ENCODE results near the gene RNF112. TPM values are rescaled to one million over a fixed set of nuclear protein-coding genes. Genes with fewer than 3 reads are reported as not detected.
"Not testable (repeated sequence)": the region's sequence is repeated elsewhere in the genome, so short reads cannot be mapped to it uniquely, and the experiment has no call there.

Gene RNF112
- total RNA-seq, 3 donors from 2014 or later (not counting 1 experiment from before 2014, with no cell fraction given): 1.0 to 5.1 (median 5.0) TPM

- peak overlapping the region; percentile 21 for H3K4me3 Mint-ChIP-seq
- ATAC-seq: no peak
- no peak for DNase-seq
- H3K27ac Mint-ChIP-seq: no peak overlapping the region
- no peaks in the 10 kb centered on the region for H3K9me3 ChIP-seq (ENCODE audit: control insufficient read depth, insufficient read depth, low read length)
- WGBS (ENCODE audit: insufficient coverage): 89% methylated on average over 3 of the region's 3 CpGs
- H3K4me1 Mint-ChIP-seq: peaks cover 19 to 30% of the 10 kb centered on the region in 2 donors
- no peaks in the 10 kb centered on the region for H3K9me3 Mint-ChIP-seq
- no peak overlapping the region for H3K4me3 ChIP-seq (ENCODE audit: low read length)
- intact Hi-C loops (cut with micrococcal nuclease): no loop called here
- no peaks in the 10 kb centered on the region for H3K36me3 Mint-ChIP-seq
- H3K4me1 ChIP-seq (ENCODE audit: control insufficient read depth, insufficient read depth, low read length): peaks cover 31% of the 10 kb centered on the region
- H3K27me3 ChIP-seq (ENCODE audit: control insufficient read depth, insufficient read depth, low read length): no peaks in the 10 kb centered on the region
- no peaks in the 10 kb centered on the region for H3K27me3 Mint-ChIP-seq (ENCODE audit: low read depth in 2 of 2)
- TF ChIP-seq, protein P1, sequence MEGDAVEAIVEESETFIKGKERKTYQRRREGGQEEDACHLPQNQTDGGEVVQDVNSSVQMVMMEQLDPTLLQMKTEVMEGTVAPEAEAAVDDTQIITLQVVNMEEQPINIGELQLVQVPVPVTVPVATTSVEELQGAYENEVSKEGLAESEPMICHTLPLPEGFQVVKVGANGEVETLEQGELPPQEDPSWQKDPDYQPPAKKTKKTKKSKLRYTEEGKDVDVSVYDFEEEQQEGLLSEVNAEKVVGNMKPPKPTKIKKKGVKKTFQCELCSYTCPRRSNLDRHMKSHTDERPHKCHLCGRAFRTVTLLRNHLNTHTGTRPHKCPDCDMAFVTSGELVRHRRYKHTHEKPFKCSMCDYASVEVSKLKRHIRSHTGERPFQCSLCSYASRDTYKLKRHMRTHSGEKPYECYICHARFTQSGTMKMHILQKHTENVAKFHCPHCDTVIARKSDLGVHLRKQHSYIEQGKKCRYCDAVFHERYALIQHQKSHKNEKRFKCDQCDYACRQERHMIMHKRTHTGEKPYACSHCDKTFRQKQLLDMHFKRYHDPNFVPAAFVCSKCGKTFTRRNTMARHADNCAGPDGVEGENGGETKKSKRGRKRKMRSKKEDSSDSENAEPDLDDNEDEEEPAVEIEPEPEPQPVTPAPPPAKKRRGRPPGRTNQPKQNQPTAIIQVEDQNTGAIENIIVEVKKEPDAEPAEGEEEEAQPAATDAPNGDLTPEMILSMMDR (IDR thresholded peaks at IDR 0.05): no peak
- H3K36me3 ChIP-seq (ENCODE audit: control insufficient read depth, insufficient read depth, low read length): no peaks in the 10 kb centered on the region
- H3K27ac ChIP-seq (ENCODE audit: low read length): no peak overlapping the region
These were observed 49.7 kb downstream of the RNF112 start for GRCh38 chr17:19460700-19461099.

DNA sequence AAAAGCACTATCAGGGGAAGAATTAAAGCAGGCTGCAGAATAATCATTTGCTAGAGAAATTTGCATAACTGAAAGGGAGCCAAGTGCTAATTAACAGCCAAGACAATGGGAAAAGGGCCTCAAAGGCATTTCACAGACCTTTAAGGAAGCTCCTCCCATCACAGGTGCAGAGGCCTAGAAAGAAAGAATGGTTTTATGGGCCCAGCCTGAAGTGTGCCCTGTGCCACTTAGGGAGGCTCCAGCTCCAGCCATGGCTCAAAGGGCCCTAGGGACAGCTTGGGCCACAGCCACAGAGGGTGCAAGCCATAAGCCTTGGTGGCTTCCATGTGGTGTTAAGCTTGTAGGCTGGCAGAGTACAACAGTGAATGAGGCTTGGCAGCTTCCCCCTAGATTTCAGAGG is 50.1 kb downstream of the RNF112 start:
- Histone ChIP-seq H3K4me3 (ENCODE audit: low read length) (no peak overlapping the region), H3K4me1 (ENCODE audit: control insufficient read depth, insufficient read depth, low read length) (peaks cover 31% of the 10 kb centered on the region), H3K27me3 (ENCODE audit: control insufficient read depth, insufficient read depth, low read length) (no peaks in the 10 kb centered on the region), H3K9me3 (ENCODE audit: control insufficient read depth, insufficient read depth, low read length) (no peaks in the 10 kb centered on the region), H3K36me3 (ENCODE audit: control insufficient read depth, insufficient read depth, low read length) (no peaks in the 10 kb centered on the region), H3K27ac (ENCODE audit: low read length) (peak overlapping the region; percentile 3)
- no peaks in the 10 kb centered on the region for H3K9me3 Mint-ChIP-seq
- no peaks in the 10 kb centered on the region for H3K27me3 Mint-ChIP-seq (ENCODE audit: low read depth in 2 of 2)
- intact Hi-C loops (cut with micrococcal nuclease): no loop called here
- peaks cover 19 to 30% of the 10 kb centered on the region in 2 donors for H3K4me1 Mint-ChIP-seq
- H3K36me3 Mint-ChIP-seq: no peaks in the 10 kb centered on the region
- DNase-seq: no peak
- no peak overlapping the region for H3K27ac Mint-ChIP-seq
- H3K4me3 Mint-ChIP-seq: no peak overlapping the region
- no peak for ATAC-seq
- TF ChIP-seq, protein P1 (IDR thresholded peaks at IDR 0.05): no peak

DNA sequence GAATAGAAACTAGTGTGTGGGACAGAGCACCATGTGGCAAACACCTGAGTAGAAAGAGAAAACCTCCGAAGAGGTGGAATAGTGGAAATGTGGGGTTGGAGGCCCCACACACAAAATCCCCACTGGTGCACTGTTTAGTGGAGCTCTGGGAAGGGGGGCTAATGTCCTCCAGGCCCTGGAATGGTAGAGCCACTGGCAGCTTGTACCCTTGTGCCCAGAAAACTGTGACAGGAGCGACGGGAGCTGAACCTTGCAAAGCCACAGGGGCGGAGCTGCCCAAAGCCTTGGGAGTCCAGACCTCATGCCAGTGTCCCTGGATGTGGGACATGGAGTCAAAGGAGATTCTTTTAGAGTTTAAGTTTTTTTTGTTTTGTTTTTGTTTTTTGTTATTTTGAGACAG is 50.6 kb downstream of the RNF112 start:
- no peak for ATAC-seq

DNA sequence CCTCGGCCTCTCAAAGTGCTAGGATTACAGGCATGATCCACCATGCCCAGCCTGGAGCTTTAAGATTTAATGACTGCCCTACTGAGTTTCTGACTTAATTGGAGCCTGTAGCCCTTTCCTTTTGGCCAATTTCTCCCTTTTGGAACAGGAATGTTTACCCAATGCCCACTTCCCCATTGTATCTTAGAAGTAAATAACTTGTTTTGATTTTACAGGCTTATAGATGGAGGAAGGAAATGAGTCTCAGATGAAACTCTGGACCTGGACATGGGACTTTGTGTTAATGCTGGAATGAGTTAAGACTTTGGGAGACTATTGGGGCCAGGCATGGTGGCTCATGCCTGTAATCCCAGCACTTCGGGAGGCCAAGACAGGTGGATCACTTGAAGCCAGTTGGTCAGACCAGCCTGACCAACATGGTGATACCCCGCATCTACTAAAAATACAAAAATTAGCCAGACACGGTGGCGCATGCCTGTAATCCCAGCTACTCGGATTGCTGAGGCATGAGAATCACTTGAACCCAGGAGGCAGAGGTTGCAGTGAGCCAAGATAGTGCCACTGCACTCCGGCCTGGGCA is 51.5 kb downstream of the RNF112 start:
- H3K4me1 ChIP-seq (ENCODE audit: control insufficient read depth, insufficient read depth, low read length): peaks cover 31% of the 10 kb centered on the region
- H3K36me3 ChIP-seq (ENCODE audit: control insufficient read depth, insufficient read depth, low read length); H3K4me3 ChIP-seq (ENCODE audit: low read length); DNase-seq; intact Hi-C loops (cut with micrococcal nuclease); H3K9me3 Mint-ChIP-seq; ATAC-seq; H3K27me3 Mint-ChIP-seq (ENCODE audit: low read depth in 2 of 2); H3K36me3 Mint-ChIP-seq; H3K9me3 ChIP-seq (ENCODE audit: control insufficient read depth, insufficient read depth, low read length); H3K27me3 ChIP-seq (ENCODE audit: control insufficient read depth, insufficient read depth, low read length): not testable (repeated sequence)
- peak overlapping the region; percentile 74 for H3K27ac Mint-ChIP-seq
- 94% methylated on average over 7 of the region's 7 CpGs for WGBS (ENCODE audit: insufficient coverage)
- peak overlapping the region; percentile 68 for H3K4me3 Mint-ChIP-seq
- H3K27ac ChIP-seq (ENCODE audit: low read length): peak overlapping the region; percentile 70
- H3K4me1 Mint-ChIP-seq: peaks cover 19 to 30% of the 10 kb centered on the region in 2 donors

More for the DNA sequence above, 50.6 kb downstream of the RNF112 start:
- Mint-ChIP-seq H3K4me1 (peaks cover 19 to 30% of the 10 kb centered on the region in 2 donors), H3K27me3 (ENCODE audit: low read depth in 2 of 2) (no peaks in the 10 kb centered on the region), H3K4me3 (no peak overlapping the region), H3K9me3 (no peaks in the 10 kb centered on the region), H3K27ac (peak overlapping the region in 1 of 2 donors; percentile 45), H3K36me3 (no peaks in the 10 kb centered on the region)
- Histone ChIP-seq H3K4me3 (ENCODE audit: low read length) (no peak overlapping the region), H3K36me3 (ENCODE audit: control insufficient read depth, insufficient read depth, low read length) (no peaks in the 10 kb centered on the region), H3K27me3 (ENCODE audit: control insufficient read depth, insufficient read depth, low read length) (no peaks in the 10 kb centered on the region), H3K4me1 (ENCODE audit: control insufficient read depth, insufficient read depth, low read length) (peaks cover 31% of the 10 kb centered on the region), H3K9me3 (ENCODE audit: control insufficient read depth, insufficient read depth, low read length) (no peaks in the 10 kb centered on the region), H3K27ac (ENCODE audit: low read length) (no peak overlapping the region)
- no peak for DNase-seq
- TF ChIP-seq, protein P1 (IDR thresholded peaks at IDR 0.05): no peak
- 96% methylated on average over 4 of the region's 4 CpGs for WGBS (ENCODE audit: insufficient coverage)
- intact Hi-C loops (cut with micrococcal nuclease): no loop called here

Data from natural killer cell (primary cell).